ENCODE results near the gene FHIT. TPM values are rescaled to one million over a fixed set of nuclear protein-coding genes. Genes with fewer than 3 reads are reported as not detected.

Gene FHIT
- total and polyA plus RNA-seq, 4 donors: 6.9 to 16.5 (median 9.9) TPM

GRCh38 chr3:61237858-61238257 lies 13.4 kb downstream of the FHIT start:
- Histone ChIP-seq H3K36me3 (ENCODE audit: control insufficient read depth, insufficient read depth, low read length) (no peaks in the 10 kb centered on the region), H3K27ac (ENCODE audit: low read depth, low read length) (no peak overlapping the region), H3K9me3 (ENCODE audit: control insufficient read depth, insufficient read depth, low read length) (no peaks in the 10 kb centered on the region), H3K4me1 (ENCODE audit: control insufficient read depth, insufficient read depth, low read length) (no peaks in the 10 kb centered on the region), H3K27me3 (ENCODE audit: control insufficient read depth, insufficient read depth, low read length) (no peaks in the 10 kb centered on the region), H3K4me3 (ENCODE audit: low read depth, low read length) (no peak overlapping the region)
- no peak for DNase-seq (ENCODE audit: low read depth in 4 of 6, low spot score in 6 of 6)
- WGBS (ENCODE audit: insufficient coverage): no CpG with 5 or more reads among the region's 1 CpG

- DNase-seq (ENCODE audit: low read depth in 4 of 6, low spot score in 6 of 6): no peak
- Histone ChIP-seq H3K9me3 (ENCODE audit: control insufficient read depth, insufficient read depth, low read length) (no peaks in the 10 kb centered on the region), H3K27me3 (ENCODE audit: control insufficient read depth, insufficient read depth, low read length) (no peaks in the 10 kb centered on the region), H3K4me1 (ENCODE audit: control insufficient read depth, insufficient read depth, low read length) (no peaks in the 10 kb centered on the region), H3K36me3 (ENCODE audit: control insufficient read depth, insufficient read depth, low read length) (no peaks in the 10 kb centered on the region), H3K27ac (ENCODE audit: low read depth, low read length) (no peak overlapping the region), H3K4me3 (ENCODE audit: low read depth, low read length) (no peak overlapping the region)
These were observed 14.7 kb downstream of the FHIT start for GRCh38 chr3:61236556-61236955.

GRCh38 chr3:61233746-61234145 lies 17.5 kb downstream of the FHIT start:
- Histone ChIP-seq H3K9me3 (ENCODE audit: control insufficient read depth, insufficient read depth, low read length) (no peaks in the 10 kb centered on the region), H3K27me3 (ENCODE audit: control insufficient read depth, insufficient read depth, low read length) (no peaks in the 10 kb centered on the region), H3K36me3 (ENCODE audit: control insufficient read depth, insufficient read depth, low read length) (no peaks in the 10 kb centered on the region), H3K27ac (ENCODE audit: low read depth, low read length) (no peak overlapping the region), H3K4me3 (ENCODE audit: low read depth, low read length) (no peak overlapping the region), H3K4me1 (ENCODE audit: control insufficient read depth, insufficient read depth, low read length) (no peaks in the 10 kb centered on the region)
- DNase-seq (ENCODE audit: low read depth in 4 of 6, low spot score in 6 of 6): peak in 1 of 6 donors; percentile 51

GRCh38 chr3:61231693-61232092 lies 19.6 kb downstream of the FHIT start:
- no peak overlapping the region for H3K4me3 ChIP-seq (ENCODE audit: low read depth, low read length)
- no peaks in the 10 kb centered on the region for H3K27me3 ChIP-seq (ENCODE audit: control insufficient read depth, insufficient read depth, low read length)
- no peak overlapping the region for H3K27ac ChIP-seq (ENCODE audit: low read depth, low read length)
- no peaks in the 10 kb centered on the region for H3K9me3 ChIP-seq (ENCODE audit: control insufficient read depth, insufficient read depth, low read length)
- no peaks in the 10 kb centered on the region for H3K36me3 ChIP-seq (ENCODE audit: control insufficient read depth, insufficient read depth, low read length)
- no peak for DNase-seq (ENCODE audit: low read depth in 4 of 6, low spot score in 6 of 6)
- H3K4me1 ChIP-seq (ENCODE audit: control insufficient read depth, insufficient read depth, low read length): no peaks in the 10 kb centered on the region

GRCh38 chr3:61227799-61228198 lies 23.5 kb downstream of the FHIT start:
- DNase-seq (ENCODE audit: low read depth in 4 of 6, low spot score in 6 of 6): no peak
- WGBS (ENCODE audit: insufficient coverage): no CpG with 5 or more reads among the region's 2 CpGs
- H3K4me1 ChIP-seq (ENCODE audit: control insufficient read depth, insufficient read depth, low read length): no peaks in the 10 kb centered on the region
- H3K9me3 ChIP-seq (ENCODE audit: control insufficient read depth, insufficient read depth, low read length): no peaks in the 10 kb centered on the region
- H3K27me3 ChIP-seq (ENCODE audit: control insufficient read depth, insufficient read depth, low read length): no peaks in the 10 kb centered on the region
- H3K27ac ChIP-seq (ENCODE audit: low read depth, low read length): no peak overlapping the region
- H3K36me3 ChIP-seq (ENCODE audit: control insufficient read depth, insufficient read depth, low read length): no peaks in the 10 kb centered on the region
- H3K4me3 ChIP-seq (ENCODE audit: low read depth, low read length): no peak overlapping the region

GRCh38 chr3:61226166-61226686 lies 25.0 kb downstream of the FHIT start:
- Histone ChIP-seq H3K27me3 (ENCODE audit: control insufficient read depth, insufficient read depth, low read length) (no peaks in the 10 kb centered on the region), H3K4me3 (ENCODE audit: low read depth, low read length) (no peak overlapping the region), H3K4me1 (ENCODE audit: control insufficient read depth, insufficient read depth, low read length) (peaks cover 6% of the 10 kb centered on the region), H3K27ac (ENCODE audit: low read depth, low read length) (no peak overlapping the region), H3K36me3 (ENCODE audit: control insufficient read depth, insufficient read depth, low read length) (no peaks in the 10 kb centered on the region), H3K9me3 (ENCODE audit: control insufficient read depth, insufficient read depth, low read length) (no peaks in the 10 kb centered on the region)
- 59% methylated on average over 3 of the region's 6 CpGs for WGBS (ENCODE audit: insufficient coverage)
- DNase-seq (ENCODE audit: low read depth in 4 of 6, low spot score in 6 of 6): peak in 1 of 6 donors; percentile 45

GRCh38 chr3:61224823-61225222 lies 26.4 kb downstream of the FHIT start:
- Histone ChIP-seq H3K4me1 (ENCODE audit: control insufficient read depth, insufficient read depth, low read length) (peaks cover 6% of the 10 kb centered on the region), H3K36me3 (ENCODE audit: control insufficient read depth, insufficient read depth, low read length) (no peaks in the 10 kb centered on the region), H3K27me3 (ENCODE audit: control insufficient read depth, insufficient read depth, low read length) (no peaks in the 10 kb centered on the region), H3K27ac (ENCODE audit: low read depth, low read length) (no peak overlapping the region), H3K4me3 (ENCODE audit: low read depth, low read length) (no peak overlapping the region), H3K9me3 (ENCODE audit: control insufficient read depth, insufficient read depth, low read length) (no peaks in the 10 kb centered on the region)
- WGBS (ENCODE audit: insufficient coverage): no CpG with 5 or more reads among the region's 2 CpGs
- no peak for DNase-seq (ENCODE audit: low read depth in 4 of 6, low spot score in 6 of 6)

- H3K27me3 ChIP-seq (ENCODE audit: control insufficient read depth, insufficient read depth, low read length): no peaks in the 10 kb centered on the region
- WGBS (ENCODE audit: insufficient coverage): no CpG with 5 or more reads among the region's 2 CpGs
- DNase-seq (ENCODE audit: low read depth in 4 of 6, low spot score in 6 of 6): peak in 1 of 6 donors; percentile 76
These were observed 27.8 kb downstream of the FHIT start for GRCh38 chr3:61223451-61223850.

GRCh38 chr3:61222467-61222866 lies 28.8 kb downstream of the FHIT start:
- no peak overlapping the region for H3K4me3 ChIP-seq (ENCODE audit: low read depth, low read length)

More at GRCh38 chr3:61223451-61223850, 27.8 kb downstream of the FHIT start:
- Histone ChIP-seq H3K36me3 (ENCODE audit: control insufficient read depth, insufficient read depth, low read length) (no peaks in the 10 kb centered on the region), H3K9me3 (ENCODE audit: control insufficient read depth, insufficient read depth, low read length) (no peaks in the 10 kb centered on the region), H3K4me3 (ENCODE audit: low read depth, low read length) (no peak overlapping the region), H3K4me1 (ENCODE audit: control insufficient read depth, insufficient read depth, low read length) (peaks cover 6% of the 10 kb centered on the region), H3K27ac (ENCODE audit: low read depth, low read length) (no peak overlapping the region)

GRCh38 chr3:61221759-61222362 lies 29.4 kb downstream of the FHIT start:
- Histone ChIP-seq H3K9me3 (ENCODE audit: control insufficient read depth, insufficient read depth, low read length) (no peaks in the 10 kb centered on the region), H3K4me1 (ENCODE audit: control insufficient read depth, insufficient read depth, low read length) (peaks cover 6% of the 10 kb centered on the region), H3K36me3 (ENCODE audit: control insufficient read depth, insufficient read depth, low read length) (no peaks in the 10 kb centered on the region), H3K27me3 (ENCODE audit: control insufficient read depth, insufficient read depth, low read length) (no peaks in the 10 kb centered on the region), H3K4me3 (ENCODE audit: low read depth, low read length) (no peak overlapping the region), H3K27ac (ENCODE audit: low read depth, low read length) (no peak overlapping the region)
- 72% methylated on average over 6 of the region's 6 CpGs for WGBS (ENCODE audit: insufficient coverage)
- no peak for DNase-seq (ENCODE audit: low read depth in 4 of 6, low spot score in 6 of 6)

More at GRCh38 chr3:61222467-61222866, 28.8 kb downstream of the FHIT start:
- 64% methylated on average over 7 of the region's 7 CpGs for WGBS (ENCODE audit: insufficient coverage)
- Histone ChIP-seq H3K9me3 (ENCODE audit: control insufficient read depth, insufficient read depth, low read length) (no peaks in the 10 kb centered on the region), H3K27me3 (ENCODE audit: control insufficient read depth, insufficient read depth, low read length) (no peaks in the 10 kb centered on the region), H3K4me1 (ENCODE audit: control insufficient read depth, insufficient read depth, low read length) (peaks cover 6% of the 10 kb centered on the region), H3K27ac (ENCODE audit: low read depth, low read length) (no peak overlapping the region), H3K36me3 (ENCODE audit: control insufficient read depth, insufficient read depth, low read length) (no peaks in the 10 kb centered on the region)
- peak in 1 of 6 donors; percentile 73 for DNase-seq (ENCODE audit: low read depth in 4 of 6, low spot score in 6 of 6)

Data from spinal cord (tissue), 10 donors.